HG03159 (cell line): Measurements from ENCODE around the gene HUS1.
"Not testable (repeated sequence)": the region's sequence is repeated elsewhere in the genome, so short reads cannot be mapped to it uniquely, and the experiment has no call there.

Experiments
- ATAC-seq: cut with Tn5 transposase; IDR thresholded peaks from one replicate; pipeline ENCODE4 v1.9.1; 2021; ENCODE audit warnings: mild to moderate bottlenecking, moderate library complexity; ENCODE audit not compliant: unreplicated experiment

The HUS1 gene

GRCh38 chr7:47945261-47946015, 34.0 kb downstream of the HUS1 start:
- peak; percentile 73 for ATAC-seq

GRCh38 chr7:47944536-47945260, 34.7 kb downstream of the HUS1 start:
- no peak for ATAC-seq

- no peak for ATAC-seq
These were observed 35.5 kb downstream of the HUS1 start for GRCh38 chr7:47943676-47944474.

GRCh38 chr7:47942651-47943050, 36.8 kb downstream of the HUS1 start:
- ATAC-seq, result not testable (repeated sequence)

- no peak for ATAC-seq
These were observed 37.3 kb downstream of the HUS1 start for GRCh38 chr7:47942132-47942531.

- ATAC-seq, result no peak
These were observed 38.1 kb downstream of the HUS1 start for GRCh38 chr7:47941136-47941844.

- no peak for ATAC-seq
These were observed 39.1 kb downstream of the HUS1 start for GRCh38 chr7:47940088-47941013.

- ATAC-seq, result no peak
These were observed 39.9 kb downstream of the HUS1 start for GRCh38 chr7:47939425-47940036.

GRCh38 chr7:47938574-47939165, 40.7 kb downstream of the HUS1 start:
- no peak for ATAC-seq

- ATAC-seq, result peak; percentile 61
These were observed 41.5 kb downstream of the HUS1 start for GRCh38 chr7:47937711-47938573.

- ATAC-seq, result peak; percentile 93
These were observed 42.2 kb downstream of the HUS1 start for GRCh38 chr7:47937065-47937687.

GRCh38 chr7:47936323-47936722, 43.1 kb downstream of the HUS1 start:
- ATAC-seq, result no peak

GRCh38 chr7:47935336-47935735, 44.1 kb downstream of the HUS1 start:
- no peak for ATAC-seq

- ATAC-seq, result no peak
These were observed 44.6 kb downstream of the HUS1 start for GRCh38 chr7:47934831-47935230.

GRCh38 chr7:47933215-47933614, 46.2 kb downstream of the HUS1 start:
- ATAC-seq, result no peak

GRCh38 chr7:47932466-47933037, 46.9 kb downstream of the HUS1 start:
- no peak for ATAC-seq

- ATAC-seq, result no peak
These were observed 47.4 kb downstream of the HUS1 start for GRCh38 chr7:47932016-47932415.
